Spinal cord (tissue), 10 donors: ENCODE data around the gene AATK. TPM values are rescaled to one million over a fixed set of nuclear protein-coding genes. Genes with fewer than 3 reads are reported as not detected.

Source experiments
- DNase-seq, 6 donors: peaks; one replicate each; pipeline versions ENCODE4 v3.0.0 to v3.0.0-alpha.2; 2013 to 2015; ENCODE audit warnings: low spot score in 6 of 6, low read depth in 4 of 6
- H3K27ac ChIP-seq: one replicate; pipeline ENCODE4 v1.5.1; 2013; ENCODE audit warnings: low read depth, low read length, control low read depth
- H3K27me3 ChIP-seq: one replicate; pipeline ENCODE4 v1.6.1; 2013; ENCODE audit warnings: low read length; ENCODE audit not compliant: control insufficient read depth, insufficient read depth
- H3K36me3 ChIP-seq: one replicate; pipeline ENCODE4 v1.6.1; 2013; ENCODE audit warnings: low read length; ENCODE audit not compliant: control insufficient read depth, insufficient read depth
- H3K4me1 ChIP-seq: one replicate; pipeline ENCODE4 v1.6.1; 2013; ENCODE audit warnings: low read length; ENCODE audit not compliant: control insufficient read depth, insufficient read depth
- H3K4me3 ChIP-seq: one replicate; pipeline ENCODE4 v1.5.1; 2013; ENCODE audit warnings: low read depth, low read length, control low read depth
- H3K9me3 ChIP-seq: one replicate; pipeline ENCODE4 v1.6.1; 2013; ENCODE audit warnings: low read length; ENCODE audit not compliant: control insufficient read depth, insufficient read depth
- WGBS: methylation state at CpG from one replicate; pipeline ENCODE4 v1.1.5; 2013; ENCODE audit warnings: missing lambda C conversion rate; ENCODE audit not compliant: insufficient coverage; 5-methylcytosine and 5-hydroxymethylcytosine counted together
- polyA plus RNA-seq, 2 donors: library from polyadenylated mRNA; unstranded; fragments of 120-200 nt; gene quantifications; one replicate each; pipeline ENCODE4 v1.2.1, GENCODE V29; 2013; ENCODE audit not compliant: insufficient read length in 2 of 2
- total RNA-seq, 2 donors: library from RNA; depleted of rRNA in 1 of 2; stranded (reverse); fragments of 120-200 nt in 1 of 2; fragments of >200 nt in 1 of 2; gene quantifications; one replicate each; pipeline versions ENCODE4 v1.2.3 to v1.2.4, GENCODE V29; 2013 to 2014
- donor health status: healthy.

AATK gene
- total and polyA plus RNA-seq, 4 donors, result 41.9 to 149 (median 111) TPM

DNA sequence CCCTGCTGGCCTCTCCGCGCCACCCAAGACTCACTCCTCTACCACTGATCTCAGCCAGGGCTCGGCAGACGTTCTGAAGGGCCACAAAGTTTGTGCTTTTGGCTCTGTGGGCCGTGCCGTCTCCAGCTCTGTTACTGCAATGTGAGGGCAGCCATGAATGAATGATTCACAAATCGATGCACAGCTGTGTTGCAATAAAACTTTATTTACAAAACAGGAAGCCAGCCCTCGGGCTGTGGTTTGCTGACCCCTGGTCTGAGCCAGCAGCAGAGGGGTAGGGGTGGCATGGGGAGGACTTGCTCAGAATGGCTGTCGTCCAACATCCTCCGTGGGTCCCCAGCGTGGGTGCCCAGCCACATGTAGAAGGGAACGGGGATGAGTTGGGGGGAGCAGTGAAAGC, 63.7 kb downstream of the AATK start:
- Histone ChIP-seq H3K36me3 (peaks cover 93% of the 10 kb centered on the region), H3K4me1 (peaks cover 17% of the 10 kb centered on the region), H3K27ac (no peak overlapping the region), H3K4me3 (no peak overlapping the region), H3K9me3 (no peaks in the 10 kb centered on the region), H3K27me3 (no peaks in the 10 kb centered on the region)
- WGBS, result 93% methylated on average over 12 of the region's 12 CpGs
- DNase-seq, result no peak

DNA sequence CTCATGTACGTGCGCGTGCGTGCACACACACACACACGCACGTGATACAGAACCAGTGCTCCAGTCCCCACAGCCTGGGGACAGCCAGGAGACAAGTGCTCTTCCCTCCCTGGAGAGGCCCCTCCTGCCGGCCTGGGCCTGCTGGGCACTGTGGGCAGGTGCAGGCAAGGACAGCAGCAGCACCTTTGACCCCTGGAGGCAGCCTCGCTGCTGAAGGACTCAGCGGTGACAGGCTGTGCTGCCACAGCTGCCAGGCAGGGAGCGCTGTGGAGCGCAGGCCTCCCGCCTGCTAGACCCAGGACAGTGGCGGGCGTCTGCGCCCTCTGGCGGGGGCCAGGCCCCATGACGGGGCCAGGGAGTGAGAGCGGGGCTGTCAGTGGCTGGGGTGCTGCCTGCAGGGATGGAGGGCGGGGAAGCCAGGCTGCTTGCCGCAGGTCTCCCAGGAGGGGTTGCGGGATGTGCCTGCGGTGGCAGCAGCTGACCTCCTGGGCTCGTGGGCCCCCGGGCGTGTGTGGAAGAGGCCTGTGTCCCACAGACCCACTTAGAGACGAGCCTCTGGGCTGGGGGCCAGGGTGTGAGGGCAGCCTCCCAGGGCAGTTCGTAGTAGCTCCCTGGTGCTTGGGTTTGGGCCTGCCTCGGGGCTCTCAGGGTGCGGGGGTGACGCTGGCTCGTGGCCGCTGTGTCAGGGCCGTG, 64.3 kb downstream of the AATK start:
- Histone ChIP-seq H3K9me3 (no peaks in the 10 kb centered on the region), H3K4me1 (peaks cover 23% of the 10 kb centered on the region), H3K4me3 (no peak overlapping the region), H3K36me3 (peaks cover 89% of the 10 kb centered on the region), H3K27ac (no peak overlapping the region), H3K27me3 (no peaks in the 10 kb centered on the region)
- 45% methylated on average over 33 of the region's 33 CpGs for WGBS
- peak in 5 of 6 donors; percentile 39 to 84 (median 49) for DNase-seq

DNA sequence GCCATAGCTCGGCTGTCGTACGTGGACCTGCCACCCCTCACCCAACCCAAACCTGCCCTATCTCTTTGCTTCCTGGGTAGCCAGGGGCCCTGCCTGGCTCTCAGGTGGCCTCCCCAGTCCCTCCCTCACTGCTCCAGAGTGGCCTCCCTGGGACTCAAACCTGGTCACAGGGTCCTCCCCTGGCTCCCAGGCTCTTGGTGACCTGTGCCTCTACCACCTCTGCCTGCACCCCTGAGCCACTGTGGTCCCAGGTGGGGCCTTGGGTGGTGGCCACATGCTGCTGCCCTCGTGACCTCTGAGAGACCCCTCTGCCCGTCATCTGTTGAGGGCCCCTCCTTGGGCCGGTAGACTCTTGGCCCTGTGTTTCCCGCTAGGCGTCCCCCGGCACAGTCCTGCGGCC, 65.4 kb downstream of the AATK start:
- H3K9me3 ChIP-seq, result no peaks in the 10 kb centered on the region
- no peak for DNase-seq
- H3K4me3 ChIP-seq, result no peak overlapping the region
- peaks cover 34% of the 10 kb centered on the region for H3K4me1 ChIP-seq
- no peak overlapping the region for H3K27ac ChIP-seq
- WGBS, result 95% methylated on average over 10 of the region's 10 CpGs
- peaks cover 87% of the 10 kb centered on the region for H3K36me3 ChIP-seq
- no peaks in the 10 kb centered on the region for H3K27me3 ChIP-seq

DNA sequence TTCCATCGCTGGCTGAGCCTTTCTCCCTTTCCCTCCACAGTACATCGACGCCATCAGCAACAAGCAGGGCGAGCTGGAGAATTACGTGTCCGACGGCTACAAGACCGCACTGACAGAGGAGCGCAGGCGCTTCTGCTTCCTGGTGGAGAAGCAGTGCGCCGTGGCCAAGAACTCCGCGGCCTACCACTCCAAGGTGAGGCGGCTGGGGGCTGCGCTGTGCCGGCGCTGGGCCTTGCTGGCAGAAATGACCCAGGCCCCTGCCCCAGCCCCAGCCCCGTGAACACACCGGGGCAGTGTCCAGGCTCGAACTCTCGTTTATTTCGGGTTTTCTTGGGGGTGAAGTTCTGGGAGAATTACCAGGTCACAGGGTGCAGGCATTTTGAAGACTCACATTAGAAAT, 66.1 kb downstream of the AATK start:
- no peak overlapping the region for H3K27ac ChIP-seq
- no peaks in the 10 kb centered on the region for H3K9me3 ChIP-seq
- H3K4me3 ChIP-seq, result no peak overlapping the region
- H3K4me1 ChIP-seq, result peaks cover 41% of the 10 kb centered on the region
- H3K36me3 ChIP-seq, result peaks cover 87% of the 10 kb centered on the region
- 96% methylated on average over 23 of the region's 23 CpGs for WGBS
- no peak for DNase-seq
- no peaks in the 10 kb centered on the region for H3K27me3 ChIP-seq

DNA sequence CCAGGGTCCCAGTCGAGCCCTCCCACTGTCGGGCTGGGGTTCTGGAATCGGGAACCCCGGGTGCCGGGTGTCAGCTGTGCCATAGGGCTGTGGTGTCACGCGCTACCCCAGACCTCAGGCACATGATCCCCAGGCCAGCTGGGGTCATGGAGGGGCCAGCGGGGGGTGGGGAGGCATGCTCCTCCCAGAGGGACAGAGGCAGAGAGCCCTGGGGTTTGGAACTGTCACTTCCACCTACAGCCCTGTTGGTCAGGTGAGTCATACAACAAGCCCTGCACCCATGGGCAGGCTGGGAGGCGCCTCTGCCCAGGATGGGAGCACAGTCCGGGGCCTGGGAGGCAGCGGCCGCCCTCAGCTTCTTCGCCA, 68.1 kb downstream of the AATK start:
- H3K36me3 ChIP-seq, result peaks cover 74% of the 10 kb centered on the region
- no peaks in the 10 kb centered on the region for H3K27me3 ChIP-seq
- no peak for DNase-seq
- H3K27ac ChIP-seq, result no peak overlapping the region
- H3K9me3 ChIP-seq, result no peaks in the 10 kb centered on the region
- H3K4me3 ChIP-seq, result no peak overlapping the region
- H3K4me1 ChIP-seq, result peaks cover 61% of the 10 kb centered on the region
- 76% methylated on average over 13 of the region's 13 CpGs for WGBS

DNA sequence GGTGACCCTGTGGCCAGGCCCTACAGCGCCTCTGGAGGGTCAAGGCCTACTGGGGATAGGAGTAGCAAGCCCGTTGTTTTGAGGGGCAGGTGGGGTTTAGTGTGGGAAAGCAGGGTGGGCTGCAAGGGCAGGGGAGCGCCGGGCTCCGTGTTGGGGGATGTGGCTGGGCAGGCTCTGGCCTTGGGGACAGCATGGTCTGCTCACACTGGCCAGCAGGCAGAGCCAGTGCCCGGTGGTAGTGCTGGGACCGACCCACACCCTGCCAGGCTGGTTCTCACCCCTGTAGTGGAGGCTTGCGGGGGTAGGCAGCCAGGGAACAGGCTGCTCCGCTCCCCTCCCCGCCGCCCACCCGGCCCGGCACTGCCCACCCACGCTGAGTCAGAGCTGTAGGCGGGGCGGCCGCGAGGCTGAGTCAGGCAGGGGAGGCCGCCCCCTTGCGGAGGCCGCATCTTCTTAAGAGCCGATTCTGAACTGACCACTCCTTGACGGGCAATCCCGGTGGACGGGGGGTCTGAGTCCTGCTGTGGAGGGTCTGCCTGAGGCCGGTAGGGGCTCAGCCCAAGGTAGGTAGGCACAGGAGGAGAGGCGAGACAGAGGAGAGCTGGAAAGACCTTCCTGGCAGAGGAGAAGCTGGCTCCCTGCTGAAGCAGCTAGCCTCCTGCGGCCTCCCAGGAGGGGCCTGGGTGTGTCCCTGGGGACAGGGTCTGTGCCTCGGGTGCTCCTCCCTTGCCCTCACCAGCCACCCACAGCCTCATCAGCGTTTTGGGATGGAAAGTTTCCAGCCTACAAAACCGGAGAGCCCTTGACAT, 68.7 kb downstream of the AATK start:
- Histone ChIP-seq H3K27me3 (no peaks in the 10 kb centered on the region), H3K4me1 (peaks cover 67% of the 10 kb centered on the region), H3K4me3 (no peak overlapping the region), H3K36me3 (peaks cover 73% of the 10 kb centered on the region), H3K27ac (peak overlapping the region; percentile 33), H3K9me3 (no peaks in the 10 kb centered on the region)
- peak in 5 of 6 donors; percentile 62 to 91 (median 69) for DNase-seq
- WGBS, result 15% methylated on average over 25 of the region's 31 CpGs

DNA sequence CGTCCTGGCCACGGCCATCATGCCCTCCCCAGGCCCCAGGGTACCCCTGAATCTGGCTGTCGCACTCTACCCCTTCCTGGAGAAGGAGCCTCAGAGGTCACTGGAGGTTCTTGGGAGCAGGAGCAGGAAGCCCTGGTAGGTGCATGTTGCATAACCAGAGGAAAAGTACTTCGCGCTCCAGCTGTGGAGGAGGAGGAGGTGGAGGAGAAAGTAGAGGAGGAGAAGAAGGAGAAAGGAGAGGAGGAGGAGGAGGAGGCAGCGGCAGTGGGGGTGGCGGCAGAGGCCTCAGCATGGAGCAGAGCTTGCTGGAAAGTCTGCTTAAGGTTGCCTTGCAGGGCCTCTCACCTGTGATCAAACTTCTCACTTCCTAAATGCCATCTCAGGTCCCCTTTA, 69.3 kb downstream of the AATK start:
- WGBS, result 86% methylated on average over 2 of the region's 7 CpGs
- H3K4me3 ChIP-seq, result no peak overlapping the region
- DNase-seq, result no peak
- H3K9me3 ChIP-seq, result no peaks in the 10 kb centered on the region
- no peak overlapping the region for H3K27ac ChIP-seq
- no peaks in the 10 kb centered on the region for H3K27me3 ChIP-seq
- peaks cover 69% of the 10 kb centered on the region for H3K4me1 ChIP-seq
- H3K36me3 ChIP-seq, result peaks cover 73% of the 10 kb centered on the region

DNA sequence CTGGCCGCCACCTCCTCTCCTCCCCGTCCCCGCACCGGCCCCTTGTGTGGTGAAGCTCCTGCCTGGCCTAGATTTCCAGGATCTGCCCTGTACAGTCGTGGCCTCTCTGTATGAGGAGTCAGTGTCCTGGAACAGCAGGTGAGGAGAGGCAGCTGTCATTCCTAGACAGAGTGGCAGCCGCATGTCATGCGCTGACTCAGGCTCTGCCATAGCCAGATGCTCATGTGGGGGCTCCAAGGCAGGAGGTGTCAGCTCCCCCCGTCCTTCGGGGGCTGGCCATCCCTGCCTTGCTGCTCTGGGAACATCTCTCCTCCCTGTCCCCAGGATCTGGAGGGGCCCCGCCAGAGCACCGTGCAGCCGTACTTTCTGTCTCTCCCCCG, 70.6 kb downstream of the AATK start:
- Histone ChIP-seq H3K9me3 (no peaks in the 10 kb centered on the region), H3K27me3 (no peaks in the 10 kb centered on the region), H3K27ac (peak overlapping the region; percentile 86), H3K4me1 (peaks cover 75% of the 10 kb centered on the region), H3K4me3 (no peak overlapping the region), H3K36me3 (peaks cover 70% of the 10 kb centered on the region)
- 36% methylated on average over 9 of the region's 13 CpGs for WGBS
- peak in 1 of 6 donors; percentile 25 for DNase-seq

DNA sequence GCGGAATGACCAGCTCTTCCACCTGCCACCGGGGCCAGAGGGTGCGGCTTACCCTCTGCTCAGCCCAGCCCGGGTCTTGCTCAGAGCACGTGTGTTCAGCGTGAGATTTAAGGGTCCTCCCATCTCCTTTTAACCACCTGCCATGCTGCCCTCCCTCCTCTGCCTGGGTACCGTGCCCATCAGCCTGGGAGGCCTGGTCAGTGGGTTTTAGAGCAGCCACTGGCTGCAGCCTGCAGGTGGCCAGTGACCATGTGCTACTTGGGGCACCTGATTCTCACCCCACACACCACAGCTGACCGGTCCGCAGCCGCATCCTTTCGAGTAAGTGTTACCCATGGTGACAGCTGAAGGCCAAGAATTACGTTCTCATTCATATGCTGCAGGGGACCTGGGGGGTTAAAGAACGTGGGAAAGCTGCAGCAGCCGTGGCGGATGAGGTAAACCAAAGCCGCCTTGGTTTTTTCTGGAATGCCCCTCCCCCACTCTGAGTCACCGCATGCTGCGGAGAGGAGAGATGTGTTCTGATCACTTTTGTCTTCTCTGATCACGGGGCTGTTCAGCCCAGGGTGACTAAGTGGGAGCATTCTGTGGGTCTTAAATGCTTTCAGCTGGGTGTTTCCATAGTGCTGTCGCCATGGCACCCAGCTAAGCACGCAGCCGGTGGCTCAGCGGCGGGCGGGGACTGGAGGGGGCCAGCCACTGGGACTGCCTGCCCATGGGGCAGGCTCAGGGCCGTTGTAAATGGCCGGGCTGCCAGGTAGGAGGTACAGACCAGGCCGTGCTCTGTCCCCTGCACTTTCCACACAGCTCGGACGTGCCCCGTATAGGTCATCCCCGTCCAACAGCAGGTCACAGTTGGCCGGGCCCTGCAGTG, 71.3 kb downstream of the AATK start:
- WGBS, result 17% methylated on average over 29 of the region's 33 CpGs
- Histone ChIP-seq H3K9me3 (no peaks in the 10 kb centered on the region), H3K4me3 (no peak overlapping the region), H3K27me3 (no peaks in the 10 kb centered on the region), H3K27ac (peak overlapping the region; percentile 86), H3K4me1 (peaks cover 80% of the 10 kb centered on the region), H3K36me3 (peaks cover 70% of the 10 kb centered on the region)
- peak; percentile 69 to 96 (median 80) for DNase-seq
